Raji (cell line): ENCODE measurements around the gene ATF2.

ENCODE experiments used
- POLR2A ChIP-seq: IDR thresholded peaks from 2 replicates; pipeline ENCODE4 v1.6.1; 2011; ENCODE audit warnings: low read depth, low read length, control low read depth; ENCODE audit not compliant: insufficient read depth

The ATF2 gene

GRCh38 chr2:175175320-175175719 lies 7.3 kb upstream of the ATF2 start:
- no peak for TF ChIP-seq POLR2A

- no peak for TF ChIP-seq POLR2A
These were observed 2.8 kb upstream of the ATF2 start for GRCh38 chr2:175170659-175171304.

GRCh38 chr2:175169191-175169590 lies 1.2 kb upstream of the ATF2 start:
- no peak for TF ChIP-seq POLR2A

GRCh38 chr2:175168564-175168945 lies 552 bp upstream of the ATF2 start:
- peak; percentile 76 for TF ChIP-seq POLR2A

GRCh38 chr2:175167076-175167791 lies 769 bp downstream of the ATF2 start:
- TF ChIP-seq POLR2A, result no peak

GRCh38 chr2:175166216-175166824 lies 1.7 kb downstream of the ATF2 start:
- TF ChIP-seq POLR2A, result no peak

GRCh38 chr2:175164235-175164634 lies 3.8 kb downstream of the ATF2 start:
- no peak for TF ChIP-seq POLR2A

GRCh38 chr2:175158894-175159293 lies 9.1 kb downstream of the ATF2 start:
- TF ChIP-seq POLR2A, result no peak

- no peak for TF ChIP-seq POLR2A
These were observed 11.5 kb downstream of the ATF2 start for GRCh38 chr2:175156534-175156933.

- TF ChIP-seq POLR2A, result no peak
These were observed 13.3 kb downstream of the ATF2 start for GRCh38 chr2:175154661-175155082.

GRCh38 chr2:175152242-175152641 lies 15.8 kb downstream of the ATF2 start:
- no peak for TF ChIP-seq POLR2A

GRCh38 chr2:175151791-175152190 lies 16.2 kb downstream of the ATF2 start:
- TF ChIP-seq POLR2A, result no peak

GRCh38 chr2:175147186-175147585 lies 20.8 kb downstream of the ATF2 start:
- TF ChIP-seq POLR2A, result no peak

- no peak for TF ChIP-seq POLR2A
These were observed 24.3 kb downstream of the ATF2 start for GRCh38 chr2:175143678-175144077.

- no peak for TF ChIP-seq POLR2A
These were observed 24.8 kb downstream of the ATF2 start for GRCh38 chr2:175143191-175143590.

GRCh38 chr2:175140332-175140731 lies 27.7 kb downstream of the ATF2 start:
- TF ChIP-seq POLR2A, result no peak
